Osteocyte (in vitro differentiated cells): Measurements from ENCODE around the gene NOC2L. TPM values are rescaled to one million over a fixed set of nuclear protein-coding genes. Genes with fewer than 3 reads are reported as not detected.

Source experiments
- DNase-seq: peaks from one replicate; pipeline ENCODE4 v3.0.0; 2021; ENCODE audit warnings: mixed read lengths; ENCODE audit not compliant: unreplicated experiment; ENCODE audit errors: extremely low spot score
- H3K27ac Mint-ChIP-seq: one replicate; pipeline ENCODE4 v1.8.0; 2021; ENCODE audit warnings: mild to moderate bottlenecking, mixed read lengths; ENCODE audit not compliant: unreplicated experiment
- H3K27me3 Mint-ChIP-seq: one replicate; pipeline ENCODE4 v1.8.0; 2021; ENCODE audit warnings: mixed read lengths; ENCODE audit not compliant: unreplicated experiment
- H3K36me3 Mint-ChIP-seq: one replicate; pipeline ENCODE4 v1.8.0; 2021; ENCODE audit warnings: mixed read lengths; ENCODE audit not compliant: unreplicated experiment
- H3K4me1 Mint-ChIP-seq: one replicate; pipeline ENCODE4 v1.8.0; 2021; ENCODE audit warnings: mixed read lengths; ENCODE audit not compliant: unreplicated experiment
- H3K4me3 Mint-ChIP-seq: one replicate; pipeline ENCODE4 v1.8.0; 2021; ENCODE audit warnings: mild to moderate bottlenecking, moderate library complexity, mixed read lengths; ENCODE audit not compliant: unreplicated experiment
- H3K9me3 Mint-ChIP-seq: one replicate; pipeline ENCODE4 v1.8.0; 2021; ENCODE audit warnings: mixed read lengths; ENCODE audit not compliant: unreplicated experiment
- total RNA-seq: library from RNA; stranded (reverse); gene quantifications from 2 replicates; pipeline ENCODE4 v1.2.1, GENCODE V29; 2021
- TF ChIP-seq, protein P1 (sequence below): fragments of 200-600 bp; sonication (generic); IDR thresholded peaks from 2 replicates; pipeline ENCODE4 v1.5.0; 2021; ENCODE audit warnings: antibody characterized with exemption, mild to moderate bottlenecking, moderate library complexity

NOC2L gene
- total RNA-seq, 1 donor from 2014 or later: 60.5 TPM

DNA sequence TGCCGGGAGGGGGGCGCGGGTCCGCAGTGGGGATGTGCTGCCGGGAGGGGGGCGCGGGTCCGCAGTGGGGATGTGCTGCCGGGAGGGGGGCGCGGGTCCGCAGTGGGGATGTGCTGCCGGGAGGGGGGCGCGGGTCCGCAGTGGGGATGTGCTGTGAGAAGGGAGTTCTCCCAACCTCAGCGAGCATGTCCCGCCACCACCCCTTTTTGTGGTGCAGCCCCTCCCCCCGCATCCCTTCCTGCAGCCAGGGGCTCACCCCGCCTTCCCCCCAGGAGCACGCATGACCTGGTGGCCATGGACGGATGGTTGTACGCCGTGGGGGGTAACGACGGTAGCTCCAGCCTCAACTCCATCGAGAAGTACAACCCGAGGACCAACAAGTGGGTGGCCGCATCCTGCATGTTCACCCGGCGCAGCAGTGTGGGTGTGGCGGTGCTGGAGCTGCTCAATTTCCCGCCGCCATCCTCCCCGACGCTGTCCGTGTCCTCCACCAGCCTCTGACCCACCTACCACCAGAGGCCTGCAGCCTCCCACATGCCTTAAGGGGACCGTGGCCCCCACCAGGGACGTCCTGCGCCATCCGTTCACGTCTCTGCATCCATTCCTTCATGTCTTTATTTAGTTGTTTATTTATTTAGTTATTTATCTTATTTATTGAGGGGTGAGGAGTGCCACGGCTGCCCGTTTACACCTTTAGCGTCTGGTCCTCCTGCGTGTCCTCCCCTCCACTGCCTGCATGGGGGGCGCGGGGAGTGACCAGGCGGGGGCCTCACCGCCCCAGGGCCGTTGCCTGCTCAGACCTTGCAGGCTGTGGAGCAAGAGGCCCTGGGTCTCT is 5.9 kb upstream of the NOC2L start:
- no peak overlapping the region for H3K4me3 Mint-ChIP-seq
- no peak overlapping the region for H3K27ac Mint-ChIP-seq
- TF ChIP-seq, protein P1, sequence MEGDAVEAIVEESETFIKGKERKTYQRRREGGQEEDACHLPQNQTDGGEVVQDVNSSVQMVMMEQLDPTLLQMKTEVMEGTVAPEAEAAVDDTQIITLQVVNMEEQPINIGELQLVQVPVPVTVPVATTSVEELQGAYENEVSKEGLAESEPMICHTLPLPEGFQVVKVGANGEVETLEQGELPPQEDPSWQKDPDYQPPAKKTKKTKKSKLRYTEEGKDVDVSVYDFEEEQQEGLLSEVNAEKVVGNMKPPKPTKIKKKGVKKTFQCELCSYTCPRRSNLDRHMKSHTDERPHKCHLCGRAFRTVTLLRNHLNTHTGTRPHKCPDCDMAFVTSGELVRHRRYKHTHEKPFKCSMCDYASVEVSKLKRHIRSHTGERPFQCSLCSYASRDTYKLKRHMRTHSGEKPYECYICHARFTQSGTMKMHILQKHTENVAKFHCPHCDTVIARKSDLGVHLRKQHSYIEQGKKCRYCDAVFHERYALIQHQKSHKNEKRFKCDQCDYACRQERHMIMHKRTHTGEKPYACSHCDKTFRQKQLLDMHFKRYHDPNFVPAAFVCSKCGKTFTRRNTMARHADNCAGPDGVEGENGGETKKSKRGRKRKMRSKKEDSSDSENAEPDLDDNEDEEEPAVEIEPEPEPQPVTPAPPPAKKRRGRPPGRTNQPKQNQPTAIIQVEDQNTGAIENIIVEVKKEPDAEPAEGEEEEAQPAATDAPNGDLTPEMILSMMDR: no peak
- no peaks in the 10 kb centered on the region for H3K4me1 Mint-ChIP-seq
- no peak for DNase-seq
- H3K27me3 Mint-ChIP-seq: no peaks in the 10 kb centered on the region
- H3K36me3 Mint-ChIP-seq: peaks cover 2% of the 10 kb centered on the region
- no peaks in the 10 kb centered on the region for H3K9me3 Mint-ChIP-seq

DNA sequence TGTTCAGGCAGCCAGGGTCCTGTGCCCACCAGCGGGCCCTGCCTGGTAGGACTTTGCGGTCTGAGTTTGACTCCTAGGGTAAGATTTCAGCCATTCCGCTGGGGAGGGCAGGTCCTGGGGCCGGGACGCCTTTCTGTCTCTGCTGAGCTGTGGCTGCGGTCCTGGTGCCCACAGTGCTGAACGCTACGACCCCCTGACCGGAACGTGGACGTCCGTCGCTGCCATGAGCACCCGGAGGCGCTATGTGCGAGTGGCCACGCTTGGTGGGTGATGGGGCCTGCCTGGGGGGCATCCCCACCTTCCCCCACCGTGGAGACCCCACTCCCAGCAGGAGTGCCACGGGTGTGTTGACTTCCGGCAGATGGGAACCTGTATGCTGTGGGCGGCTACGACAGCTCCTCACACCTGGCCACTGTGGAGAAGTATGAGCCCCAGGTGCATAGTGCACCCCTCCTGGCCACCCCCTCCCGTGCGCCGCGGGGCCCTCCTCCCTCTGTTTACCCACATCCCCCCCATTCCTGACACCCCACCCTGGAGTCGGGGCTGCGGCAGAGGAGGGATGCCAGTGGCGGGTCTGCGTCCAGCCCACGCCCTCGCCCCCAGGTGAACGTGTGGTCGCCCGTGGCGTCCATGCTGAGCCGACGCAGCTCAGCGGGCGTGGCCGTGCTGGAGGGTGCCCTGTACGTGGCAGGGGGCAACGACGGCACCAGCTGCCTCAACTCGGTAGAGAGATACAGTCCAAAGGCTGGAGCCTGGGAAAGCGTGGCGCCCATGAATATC is 4.9 kb upstream of the NOC2L start:
- no peaks in the 10 kb centered on the region for H3K4me1 Mint-ChIP-seq

DNA sequence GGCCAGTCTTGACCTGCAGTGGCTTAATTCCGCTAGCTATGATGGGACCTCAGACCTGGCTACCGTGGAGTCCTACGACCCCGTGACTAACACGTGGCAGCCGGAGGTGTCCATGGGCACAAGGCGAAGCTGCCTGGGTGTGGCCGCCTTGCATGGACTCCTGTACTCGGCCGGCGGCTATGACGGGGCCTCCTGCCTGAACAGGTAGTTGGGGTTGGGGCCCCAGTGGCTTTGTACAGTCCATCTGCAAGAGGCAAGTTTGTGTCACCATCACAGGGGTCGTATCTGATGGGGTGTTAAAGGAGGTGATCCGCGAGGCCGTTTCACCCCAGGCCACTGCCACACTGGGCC is 4.2 kb upstream of the NOC2L start:
- H3K36me3 Mint-ChIP-seq: peaks cover 2% of the 10 kb centered on the region
- H3K4me1 Mint-ChIP-seq: peaks cover 3% of the 10 kb centered on the region
- TF ChIP-seq, protein P1: no peak
- DNase-seq: no peak
- H3K9me3 Mint-ChIP-seq: no peaks in the 10 kb centered on the region
- no peak overlapping the region for H3K4me3 Mint-ChIP-seq
- no peaks in the 10 kb centered on the region for H3K27me3 Mint-ChIP-seq
- H3K27ac Mint-ChIP-seq: no peak overlapping the region

More for the DNA sequence above, 4.9 kb upstream of the NOC2L start:
- Mint-ChIP-seq H3K27ac (no peak overlapping the region), H3K27me3 (no peaks in the 10 kb centered on the region), H3K9me3 (no peaks in the 10 kb centered on the region), H3K4me3 (no peak overlapping the region), H3K36me3 (peaks cover 2% of the 10 kb centered on the region)
- DNase-seq: no peak
- TF ChIP-seq, protein P1: no peak

DNA sequence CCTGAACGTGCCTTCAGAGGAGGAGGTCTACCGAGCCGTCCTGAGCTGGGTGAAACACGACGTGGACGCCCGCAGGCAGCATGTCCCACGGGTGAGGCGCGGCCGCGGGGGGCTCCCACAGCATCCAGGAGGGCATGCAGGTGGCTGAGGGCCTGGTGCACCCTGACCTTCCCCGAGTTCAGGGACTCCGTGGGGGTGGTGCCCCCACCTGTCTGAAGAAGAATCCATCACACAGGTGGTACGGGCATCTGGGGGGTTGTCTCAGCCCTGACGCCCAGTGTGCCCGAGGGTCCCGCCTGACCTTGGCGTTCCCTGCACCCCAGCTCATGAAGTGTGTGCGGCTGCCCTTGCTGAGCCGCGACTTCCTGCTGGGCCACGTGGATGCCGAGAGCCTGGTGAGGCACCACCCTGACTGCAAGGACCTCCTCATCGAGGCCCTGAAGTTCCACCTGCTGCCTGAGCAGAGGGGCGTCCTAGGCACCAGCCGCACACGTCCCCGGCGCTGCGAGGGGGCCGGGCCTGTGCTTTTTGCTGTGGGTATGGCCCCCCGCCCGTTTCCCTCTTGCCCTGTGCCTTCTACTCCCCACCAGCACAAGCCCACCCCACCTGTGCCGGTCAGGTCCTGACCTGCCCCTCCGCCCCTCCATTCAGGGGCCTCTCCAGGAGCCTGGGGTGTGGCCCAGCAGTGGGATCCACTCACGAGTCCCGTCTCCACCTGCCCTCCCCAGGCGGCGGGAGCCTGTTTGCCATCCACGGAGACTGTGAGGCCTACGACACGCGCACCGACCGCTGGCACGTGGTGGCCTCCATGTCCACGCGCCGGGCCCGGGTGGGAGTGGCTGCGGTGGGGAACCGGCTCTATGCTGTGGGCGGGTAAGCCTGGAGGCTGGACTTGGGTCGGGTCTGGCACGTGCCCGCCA is 3.6 kb upstream of the NOC2L start:
- Mint-ChIP-seq H3K36me3 (peaks cover 2% of the 10 kb centered on the region), H3K4me1 (peaks cover 8% of the 10 kb centered on the region), H3K4me3 (peak overlapping the region; percentile 57), H3K27me3 (no peaks in the 10 kb centered on the region), H3K27ac (no peak overlapping the region), H3K9me3 (no peaks in the 10 kb centered on the region)
- no peak for DNase-seq
- TF ChIP-seq, protein P1: no peak
